ENCODE data around the gene MAB21L4. TPM values are rescaled to one million over a fixed set of nuclear protein-coding genes. Genes with fewer than 3 reads are reported as not detected.

MAB21L4 gene
- total and polyA plus RNA-seq, 10 donors: 0.04 to 0.70 (median 0.23) TPM; not detected in 6

DNA sequence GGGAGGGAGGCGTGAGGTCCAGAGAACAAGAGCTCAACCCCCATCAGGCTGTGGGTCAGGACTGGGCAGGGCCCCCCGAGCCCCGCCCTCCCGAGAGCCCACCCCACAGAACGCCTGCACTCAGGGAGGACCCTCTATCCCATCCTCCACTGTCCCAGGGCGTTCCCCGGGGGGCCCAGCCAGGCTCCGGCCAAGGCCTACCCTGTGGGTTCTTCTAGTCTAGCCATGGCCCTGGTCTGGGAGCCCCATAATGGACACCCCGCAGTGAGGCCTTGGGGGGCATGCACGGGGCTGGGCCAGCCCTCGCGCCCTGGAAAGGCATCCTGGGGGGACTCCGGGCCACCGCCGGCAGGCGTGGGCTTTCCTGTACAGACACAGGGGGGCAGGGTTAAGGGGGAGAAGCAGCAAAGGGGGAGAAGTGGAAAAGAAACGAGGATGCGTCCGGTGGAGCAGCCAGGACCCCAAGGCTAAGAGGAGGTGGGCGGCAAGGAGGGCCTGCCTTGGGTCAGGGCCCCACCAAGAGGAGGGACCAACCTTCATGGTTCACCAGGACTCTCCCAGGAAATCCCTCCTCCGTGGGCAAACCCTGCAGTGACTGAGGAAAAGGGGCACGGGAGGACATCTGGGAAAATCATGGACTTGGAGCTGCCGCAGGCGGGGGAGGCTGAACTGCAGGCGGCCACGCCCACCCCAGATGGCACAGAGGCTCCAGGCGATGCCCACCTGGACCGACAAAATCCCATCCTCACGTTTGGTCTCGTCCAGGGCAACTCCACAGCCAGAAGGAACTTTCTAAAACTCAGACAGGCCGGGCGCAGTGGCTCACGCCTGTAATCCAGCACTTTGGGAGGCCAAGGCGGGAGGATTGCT lies 7.5 kb upstream of the MAB21L4 start:
- H3K27ac ChIP-seq: no peak overlapping the region

DNA sequence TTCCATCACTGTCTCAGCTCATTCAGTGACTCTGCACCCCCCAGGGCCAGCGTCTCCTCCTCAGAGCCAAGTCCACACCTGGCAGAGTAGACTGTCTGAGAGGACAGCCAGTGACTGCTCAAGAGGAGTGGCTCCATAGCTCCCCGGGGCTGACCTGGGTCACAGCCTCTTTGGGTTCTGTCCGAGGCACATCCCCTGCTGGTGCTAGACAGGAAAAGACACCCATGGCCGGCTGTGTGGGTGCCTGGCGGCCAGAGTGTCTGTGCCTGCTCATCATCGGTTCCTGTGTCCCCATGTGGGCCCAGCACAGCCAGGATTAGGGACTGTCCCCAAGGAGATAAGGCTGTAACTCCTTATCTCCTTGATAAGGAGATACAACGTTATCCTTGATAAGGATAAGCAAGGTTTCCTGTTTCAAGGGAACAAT lies 6.7 kb upstream of the MAB21L4 start:
- TF ChIP-seq POLR2A (IDR thresholded peaks at IDR 0.05) (no peak), POLR2AphosphoS5 (IDR thresholded peaks at IDR 0.05) (no peak)
- TF ChIP-seq, protein P1, sequence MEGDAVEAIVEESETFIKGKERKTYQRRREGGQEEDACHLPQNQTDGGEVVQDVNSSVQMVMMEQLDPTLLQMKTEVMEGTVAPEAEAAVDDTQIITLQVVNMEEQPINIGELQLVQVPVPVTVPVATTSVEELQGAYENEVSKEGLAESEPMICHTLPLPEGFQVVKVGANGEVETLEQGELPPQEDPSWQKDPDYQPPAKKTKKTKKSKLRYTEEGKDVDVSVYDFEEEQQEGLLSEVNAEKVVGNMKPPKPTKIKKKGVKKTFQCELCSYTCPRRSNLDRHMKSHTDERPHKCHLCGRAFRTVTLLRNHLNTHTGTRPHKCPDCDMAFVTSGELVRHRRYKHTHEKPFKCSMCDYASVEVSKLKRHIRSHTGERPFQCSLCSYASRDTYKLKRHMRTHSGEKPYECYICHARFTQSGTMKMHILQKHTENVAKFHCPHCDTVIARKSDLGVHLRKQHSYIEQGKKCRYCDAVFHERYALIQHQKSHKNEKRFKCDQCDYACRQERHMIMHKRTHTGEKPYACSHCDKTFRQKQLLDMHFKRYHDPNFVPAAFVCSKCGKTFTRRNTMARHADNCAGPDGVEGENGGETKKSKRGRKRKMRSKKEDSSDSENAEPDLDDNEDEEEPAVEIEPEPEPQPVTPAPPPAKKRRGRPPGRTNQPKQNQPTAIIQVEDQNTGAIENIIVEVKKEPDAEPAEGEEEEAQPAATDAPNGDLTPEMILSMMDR (IDR thresholded peaks at IDR 0.05 in 8 of 11, conservative IDR thresholded peaks at IDR 0.05 in 3 of 11): no peak
- no peak overlapping the region for H3K4me3 ChIP-seq
- peaks cover 0 to 46% (median 20%) of the 10 kb centered on the region in 6 donors for H3K4me1 ChIP-seq
- 47 to 66% (median 58%) methylated on average over 5 to 7 of the region's 7 CpGs for WGBS, 5 donors
- peak; percentile 47 for DNase-seq
- H3K9me3 ChIP-seq: no peaks in the 10 kb centered on the region
- no peaks in the 10 kb centered on the region for H3K36me3 ChIP-seq
- H3K27ac ChIP-seq: no peak overlapping the region
- peaks cover 0 to 15% (median 0%) of the 10 kb centered on the region in 7 donors for H3K27me3 ChIP-seq (replicated peaks in 1 of 7)
- intact Hi-C loops (cut with DNase I; ENCODE audit: low total_unique reads): no loop called here

More for the DNA sequence above, 7.5 kb upstream of the MAB21L4 start:
- Histone ChIP-seq H3K36me3 (no peaks in the 10 kb centered on the region), H3K4me3 (no peak overlapping the region), H3K4me1 (peaks cover 0 to 39% (median 19%) of the 10 kb centered on the region in 6 donors), H3K27me3 (replicated peaks in 1 of 7) (peaks cover 0 to 15% (median 0%) of the 10 kb centered on the region in 7 donors), H3K9me3 (no peaks in the 10 kb centered on the region)
- DNase-seq: peak; percentile 58
- intact Hi-C loops (cut with DNase I; ENCODE audit: low total_unique reads): no loop called here
- TF ChIP-seq, protein P1 (IDR thresholded peaks at IDR 0.05 in 8 of 11, conservative IDR thresholded peaks at IDR 0.05 in 3 of 11): no peak
- TF ChIP-seq POLR2AphosphoS5 (IDR thresholded peaks at IDR 0.05) (no peak), POLR2A (IDR thresholded peaks at IDR 0.05) (no peak)
- WGBS, 5 donors: 84 to 88% (median 85%) methylated on average over 31 to 34 of the region's 34 CpGs

DNA sequence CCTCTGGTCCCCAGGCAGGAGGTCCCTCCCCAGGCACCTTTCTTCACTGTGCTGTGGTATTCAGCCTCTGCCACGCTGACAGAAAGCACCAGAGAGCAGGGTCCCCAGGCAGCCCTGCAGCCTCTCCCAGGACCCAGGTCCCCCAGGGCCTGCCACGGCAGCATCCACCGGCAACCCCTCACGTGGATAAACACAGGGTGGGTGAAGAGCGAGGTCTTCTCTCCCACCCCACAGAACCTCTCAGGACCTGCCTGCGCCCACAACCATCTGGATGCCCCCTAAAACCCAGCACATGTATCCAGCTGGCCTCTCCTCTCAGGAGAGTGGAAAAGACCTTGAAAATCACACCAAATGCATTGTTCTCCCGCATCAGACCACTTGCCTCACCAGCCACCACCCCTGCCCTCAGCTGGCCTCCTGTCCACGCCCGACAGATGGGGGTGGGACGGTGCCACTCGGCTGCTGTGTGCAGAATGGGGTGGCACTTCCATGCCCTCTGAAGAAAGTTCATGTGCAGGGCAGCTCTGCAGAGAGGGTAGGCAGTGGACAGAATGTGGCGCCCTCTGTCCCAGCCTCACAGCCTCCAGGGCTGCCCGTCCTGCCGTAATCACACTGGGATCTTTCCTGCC lies 6.1 kb upstream of the MAB21L4 start:
- Histone ChIP-seq H3K4me1 (peaks cover 0 to 51% (median 23%) of the 10 kb centered on the region in 6 donors), H3K9me3 (no peaks in the 10 kb centered on the region), H3K27ac (no peak overlapping the region), H3K4me3 (no peak overlapping the region), H3K27me3 (replicated peaks in 1 of 7) (peaks cover 0 to 12% (median 0%) of the 10 kb centered on the region in 7 donors), H3K36me3 (no peaks in the 10 kb centered on the region)
- 75 to 88% (median 82%) methylated on average over 9 to 14 of the region's 14 CpGs for WGBS, 5 donors
- intact Hi-C loops (cut with DNase I; ENCODE audit: low total_unique reads): no loop called here
- peak; percentile 63 for DNase-seq
- TF ChIP-seq POLR2AphosphoS5 (IDR thresholded peaks at IDR 0.05): no peak
- TF ChIP-seq POLR2A (IDR thresholded peaks at IDR 0.05): no peak
- TF ChIP-seq, protein P1 (IDR thresholded peaks at IDR 0.05 in 8 of 11, conservative IDR thresholded peaks at IDR 0.05 in 3 of 11): no peak
